Measurements from ENCODE around the gene TRPV3.
"Not testable (repeated sequence)": the region's sequence is repeated elsewhere in the genome, so short reads cannot be mapped to it uniquely, and the experiment has no call there.

Gene TRPV3

GRCh38 chr17:3545151-3545550, 12.5 kb downstream of the TRPV3 start:
- no peak for DNase-seq

GRCh38 chr17:3544365-3544764, 13.2 kb downstream of the TRPV3 start:
- DNase-seq: no peak

GRCh38 chr17:3543453-3543852, 14.2 kb downstream of the TRPV3 start:
- DNase-seq: no peak

- DNase-seq: no peak
Observed at GRCh38 chr17:3542410-3543088, 15.1 kb downstream of the TRPV3 start.

GRCh38 chr17:3539881-3540540, 17.6 kb downstream of the TRPV3 start:
- no peak for DNase-seq

- no peak for DNase-seq
Observed at GRCh38 chr17:3536716-3537115, 20.9 kb downstream of the TRPV3 start.

GRCh38 chr17:3535253-3535995, 22.2 kb downstream of the TRPV3 start:
- DNase-seq: peak; percentile 57

GRCh38 chr17:3534881-3535252, 22.7 kb downstream of the TRPV3 start:
- DNase-seq: peak; percentile 48

GRCh38 chr17:3533752-3534151, 23.9 kb downstream of the TRPV3 start:
- DNase-seq: no peak

- DNase-seq: no peak
Observed at GRCh38 chr17:3532859-3533142, 24.8 kb downstream of the TRPV3 start.

GRCh38 chr17:3532106-3532858, 25.3 kb downstream of the TRPV3 start:
- DNase-seq: no peak

- DNase-seq: no peak
Observed at GRCh38 chr17:3531266-3532101, 26.1 kb downstream of the TRPV3 start.

- DNase-seq: peak; percentile 39
Observed at GRCh38 chr17:3529817-3530741, 27.5 kb downstream of the TRPV3 start.

- DNase-seq: no peak
Observed at GRCh38 chr17:3528880-3529511, 28.6 kb downstream of the TRPV3 start.

- DNase-seq: no peak
Observed at GRCh38 chr17:3528403-3528851, 29.2 kb downstream of the TRPV3 start.

GRCh38 chr17:3527896-3528295, 29.7 kb downstream of the TRPV3 start:
- no peak for DNase-seq

GRCh38 chr17:3527468-3527867, 30.1 kb downstream of the TRPV3 start:
- no peak for DNase-seq

- no peak for DNase-seq
Observed at GRCh38 chr17:3526971-3527370, 30.6 kb downstream of the TRPV3 start.

- DNase-seq: no peak
Observed at GRCh38 chr17:3526491-3526890, 31.1 kb downstream of the TRPV3 start.

- DNase-seq: no peak
Observed at GRCh38 chr17:3524024-3524423, 33.6 kb downstream of the TRPV3 start.

GRCh38 chr17:3519472-3519871, 38.1 kb downstream of the TRPV3 start:
- DNase-seq: not testable (repeated sequence)

Data from hematopoietic multipotent progenitor cell treated with erythropoietin and hydrocortisone succinate and interleukin-3 and kit ligand, for 8 days (in vitro differentiated cells).